Measurements from ENCODE around the gene COMMD3.
"Not testable (repeated sequence)": the region's sequence is repeated elsewhere in the genome, so short reads cannot be mapped to it uniquely, and the experiment has no call there.

COMMD3 gene

GRCh38 chr10:22357770-22358169, 41.6 kb downstream of the COMMD3 start:
- H3K36me3 ChIP-seq (ENCODE audit: control insufficient read depth, insufficient read depth, low read length, severe bottlenecking); H3K4me3 ChIP-seq (ENCODE audit: low read length); H3K27me3 ChIP-seq (replicated peaks; ENCODE audit: control insufficient read depth, insufficient read depth, low read length); H3K9ac ChIP-seq (ENCODE audit: low read length); DNase-seq (ENCODE audit: low read depth); H3K4me1 ChIP-seq (ENCODE audit: control insufficient read depth, insufficient read depth, low read length); H3K9me3 ChIP-seq (ENCODE audit: control insufficient read depth, low read length): not testable (repeated sequence)

- Histone ChIP-seq H3K4me1 (ENCODE audit: control insufficient read depth, insufficient read depth, low read length) (no peaks in the 10 kb centered on the region), H3K36me3 (ENCODE audit: control insufficient read depth, insufficient read depth, low read length, severe bottlenecking) (no peaks in the 10 kb centered on the region), H3K9ac (ENCODE audit: low read length) (no peak overlapping the region), H3K27me3 (replicated peaks; ENCODE audit: control insufficient read depth, insufficient read depth, low read length) (no peaks in the 10 kb centered on the region), H3K4me3 (ENCODE audit: low read length) (no peak overlapping the region), H3K9me3 (ENCODE audit: control insufficient read depth, low read length) (no peaks in the 10 kb centered on the region)
- no peak for DNase-seq (ENCODE audit: low read depth)
These were observed 47.1 kb downstream of the COMMD3 start for GRCh38 chr10:22363305-22363704.

- no peak overlapping the region for H3K9ac ChIP-seq (ENCODE audit: low read length)
- no peaks in the 10 kb centered on the region for H3K9me3 ChIP-seq (ENCODE audit: control insufficient read depth, low read length)
- DNase-seq (ENCODE audit: low read depth), result no peak
- H3K36me3 ChIP-seq (ENCODE audit: control insufficient read depth, insufficient read depth, low read length, severe bottlenecking), result no peaks in the 10 kb centered on the region
- H3K4me1 ChIP-seq (ENCODE audit: control insufficient read depth, insufficient read depth, low read length), result no peaks in the 10 kb centered on the region
- H3K27me3 ChIP-seq (replicated peaks; ENCODE audit: control insufficient read depth, insufficient read depth, low read length), result no peaks in the 10 kb centered on the region
- no peak overlapping the region for H3K4me3 ChIP-seq (ENCODE audit: low read length)
These were observed 48.4 kb downstream of the COMMD3 start for GRCh38 chr10:22364407-22365140.

GRCh38 chr10:22365233-22365632, 49.0 kb downstream of the COMMD3 start:
- no peaks in the 10 kb centered on the region for H3K9me3 ChIP-seq (ENCODE audit: control insufficient read depth, low read length)
- no peak overlapping the region for H3K9ac ChIP-seq (ENCODE audit: low read length)
- no peak overlapping the region for H3K4me3 ChIP-seq (ENCODE audit: low read length)
- no peaks in the 10 kb centered on the region for H3K4me1 ChIP-seq (ENCODE audit: control insufficient read depth, insufficient read depth, low read length)
- H3K27me3 ChIP-seq (replicated peaks; ENCODE audit: control insufficient read depth, insufficient read depth, low read length), result no peaks in the 10 kb centered on the region
- DNase-seq (ENCODE audit: low read depth), result no peak
- H3K36me3 ChIP-seq (ENCODE audit: control insufficient read depth, insufficient read depth, low read length, severe bottlenecking), result no peaks in the 10 kb centered on the region

- Histone ChIP-seq H3K9me3 (ENCODE audit: control insufficient read depth, low read length) (no peaks in the 10 kb centered on the region), H3K4me3 (ENCODE audit: low read length) (no peak overlapping the region), H3K27me3 (replicated peaks; ENCODE audit: control insufficient read depth, insufficient read depth, low read length) (no peaks in the 10 kb centered on the region), H3K36me3 (ENCODE audit: control insufficient read depth, insufficient read depth, low read length, severe bottlenecking) (no peaks in the 10 kb centered on the region), H3K9ac (ENCODE audit: low read length) (no peak overlapping the region), H3K4me1 (ENCODE audit: control insufficient read depth, insufficient read depth, low read length) (no peaks in the 10 kb centered on the region)
- peak; percentile 39 for DNase-seq (ENCODE audit: low read depth)
These were observed 49.7 kb downstream of the COMMD3 start for GRCh38 chr10:22365644-22366434.

GRCh38 chr10:22366435-22366703, 50.2 kb downstream of the COMMD3 start:
- H3K9me3 ChIP-seq (ENCODE audit: control insufficient read depth, low read length), result no peaks in the 10 kb centered on the region
- no peak for DNase-seq (ENCODE audit: low read depth)

GRCh38 chr10:22366771-22367170, 50.6 kb downstream of the COMMD3 start:
- no peaks in the 10 kb centered on the region for H3K9me3 ChIP-seq (ENCODE audit: control insufficient read depth, low read length)
- H3K4me3 ChIP-seq (ENCODE audit: low read length), result no peak overlapping the region
- DNase-seq (ENCODE audit: low read depth), result no peak
- no peaks in the 10 kb centered on the region for H3K36me3 ChIP-seq (ENCODE audit: control insufficient read depth, insufficient read depth, low read length, severe bottlenecking)
- H3K4me1 ChIP-seq (ENCODE audit: control insufficient read depth, insufficient read depth, low read length), result no peaks in the 10 kb centered on the region
- H3K27me3 ChIP-seq (replicated peaks; ENCODE audit: control insufficient read depth, insufficient read depth, low read length), result no peaks in the 10 kb centered on the region
- H3K9ac ChIP-seq (ENCODE audit: low read length), result no peak overlapping the region

More at GRCh38 chr10:22366435-22366703, 50.2 kb downstream of the COMMD3 start:
- no peaks in the 10 kb centered on the region for H3K4me1 ChIP-seq (ENCODE audit: control insufficient read depth, insufficient read depth, low read length)
- no peak overlapping the region for H3K9ac ChIP-seq (ENCODE audit: low read length)
- H3K27me3 ChIP-seq (replicated peaks; ENCODE audit: control insufficient read depth, insufficient read depth, low read length), result no peaks in the 10 kb centered on the region
- H3K4me3 ChIP-seq (ENCODE audit: low read length), result no peak overlapping the region
- no peaks in the 10 kb centered on the region for H3K36me3 ChIP-seq (ENCODE audit: control insufficient read depth, insufficient read depth, low read length, severe bottlenecking)

GRCh38 chr10:22367471-22367870, 51.3 kb downstream of the COMMD3 start:
- no peak for DNase-seq (ENCODE audit: low read depth)
- Histone ChIP-seq H3K9ac (ENCODE audit: low read length) (no peak overlapping the region), H3K4me3 (ENCODE audit: low read length) (no peak overlapping the region), H3K36me3 (ENCODE audit: control insufficient read depth, insufficient read depth, low read length, severe bottlenecking) (no peaks in the 10 kb centered on the region), H3K9me3 (ENCODE audit: control insufficient read depth, low read length) (no peaks in the 10 kb centered on the region), H3K27me3 (replicated peaks; ENCODE audit: control insufficient read depth, insufficient read depth, low read length) (no peaks in the 10 kb centered on the region), H3K4me1 (ENCODE audit: control insufficient read depth, insufficient read depth, low read length) (peaks cover under 1% of the 10 kb centered on the region)

- Histone ChIP-seq H3K4me1 (ENCODE audit: control insufficient read depth, insufficient read depth, low read length) (peaks cover 7% of the 10 kb centered on the region), H3K9ac (ENCODE audit: low read length) (no peak overlapping the region), H3K9me3 (ENCODE audit: control insufficient read depth, low read length) (no peaks in the 10 kb centered on the region), H3K36me3 (ENCODE audit: control insufficient read depth, insufficient read depth, low read length, severe bottlenecking) (no peaks in the 10 kb centered on the region), H3K4me3 (ENCODE audit: low read length) (no peak overlapping the region), H3K27me3 (replicated peaks; ENCODE audit: control insufficient read depth, insufficient read depth, low read length) (no peaks in the 10 kb centered on the region)
- DNase-seq (ENCODE audit: low read depth), result no peak
These were observed 52.2 kb downstream of the COMMD3 start for GRCh38 chr10:22368402-22368801.

GRCh38 chr10:22368981-22369380, 52.8 kb downstream of the COMMD3 start:
- H3K4me1 ChIP-seq (ENCODE audit: control insufficient read depth, insufficient read depth, low read length), result peaks cover 7% of the 10 kb centered on the region
- H3K36me3 ChIP-seq (ENCODE audit: control insufficient read depth, insufficient read depth, low read length, severe bottlenecking), result no peaks in the 10 kb centered on the region
- no peaks in the 10 kb centered on the region for H3K27me3 ChIP-seq (replicated peaks; ENCODE audit: control insufficient read depth, insufficient read depth, low read length)
- H3K9me3 ChIP-seq (ENCODE audit: control insufficient read depth, low read length), result no peaks in the 10 kb centered on the region
- H3K9ac ChIP-seq (ENCODE audit: low read length), result no peak overlapping the region
- DNase-seq (ENCODE audit: low read depth), result no peak
- H3K4me3 ChIP-seq (ENCODE audit: low read length), result no peak overlapping the region

- Histone ChIP-seq H3K36me3 (ENCODE audit: control insufficient read depth, insufficient read depth, low read length, severe bottlenecking) (no peaks in the 10 kb centered on the region), H3K9me3 (ENCODE audit: control insufficient read depth, low read length) (no peaks in the 10 kb centered on the region), H3K4me3 (ENCODE audit: low read length) (no peak overlapping the region), H3K4me1 (ENCODE audit: control insufficient read depth, insufficient read depth, low read length) (peaks cover 7% of the 10 kb centered on the region), H3K9ac (ENCODE audit: low read length) (no peak overlapping the region), H3K27me3 (replicated peaks; ENCODE audit: control insufficient read depth, insufficient read depth, low read length) (no peaks in the 10 kb centered on the region)
- no peak for DNase-seq (ENCODE audit: low read depth)
These were observed 53.4 kb downstream of the COMMD3 start for GRCh38 chr10:22369434-22370072.
